Mucosa of rectum (tissue), 2 donors: ENCODE data around the gene ZBTB46.
A peak's percentile ranks its signal among the peaks of the same experiment; 100 is the strongest.

ENCODE experiments used
- H3K27ac ChIP-seq, 2 donors: one replicate each; pipeline ENCODE4 v1.7.0; 2013; ENCODE audit warnings: inconsistent platforms in 2 of 2, low read depth in 2 of 2, low read length in 2 of 2
- H3K27me3 ChIP-seq, 2 donors: one replicate each; pipeline ENCODE4 v1.7.0; 2013; ENCODE audit warnings: low read length in 2 of 2; ENCODE audit not compliant: control insufficient read depth in 2 of 2, insufficient read depth in 2 of 2
- H3K36me3 ChIP-seq, 2 donors: one replicate each; pipeline ENCODE4 v1.7.0; 2013; ENCODE audit warnings: low read length in 2 of 2; ENCODE audit not compliant: control insufficient read depth in 2 of 2, insufficient read depth in 2 of 2
- H3K4me1 ChIP-seq, 2 donors: one replicate each; pipeline ENCODE4 v1.7.0; 2013; ENCODE audit warnings: low read length in 2 of 2, mild to moderate bottlenecking in 1 of 2; ENCODE audit not compliant: control insufficient read depth in 2 of 2, insufficient read depth in 2 of 2
- H3K4me3 ChIP-seq, 2 donors: one replicate each; pipeline ENCODE4 v1.7.0; 2013; ENCODE audit warnings: low read length in 2 of 2
- H3K9ac ChIP-seq, 2 donors: one replicate each; pipeline ENCODE4 v1.7.0; 2013; ENCODE audit warnings: low read length in 2 of 2, low read depth in 1 of 2, mild to moderate bottlenecking in 1 of 2
- H3K9me3 ChIP-seq, 2 donors: one replicate each; pipeline ENCODE4 v1.7.0; 2013; ENCODE audit warnings: low read length in 2 of 2; ENCODE audit not compliant: control insufficient read depth in 2 of 2
- donor health status: healthy.
- donor health status: Normal muscosa, but diverticular disease.

ZBTB46 gene

GRCh38 chr20:63864978-63865640 is 34.0 kb upstream of the ZBTB46 start, which contains the start of gene TPD52L2:
TPD52L2 (plus strand) TSS chr20:63865270; CDS start chr20:63865366, 96 bp downstream.
- Histone ChIP-seq H3K27me3 (no peaks in the 10 kb centered on the region), H3K9me3 (no peaks in the 10 kb centered on the region), H3K27ac (peak within 1 kb of the TSS; percentile 94 to 95), H3K9ac (peak within 1 kb of the TSS; percentile 94), H3K36me3 (peaks cover 19 to 24% of the 10 kb centered on the region in 2 donors), H3K4me1 (peaks cover 16 to 17% of the 10 kb centered on the region in 2 donors), H3K4me3 (peak within 1 kb of the TSS; percentile 88 to 89)

GRCh38 chr20:63864545-63864977 is 33.5 kb upstream of the ZBTB46 start:
- H3K4me3 ChIP-seq, result peak overlapping the region; percentile 88 to 89
- H3K9ac ChIP-seq, result peak overlapping the region; percentile 94

GRCh38 chr20:63863798-63864544 is 32.9 kb upstream of the ZBTB46 start:
- Histone ChIP-seq H3K27ac (peak overlapping the region; percentile 93 to 95), H3K9ac (peak overlapping the region; percentile 94), H3K4me3 (peak overlapping the region; percentile 88 to 89), H3K36me3 (peaks cover 11 to 14% of the 10 kb centered on the region in 2 donors), H3K4me1 (peaks cover 17 to 21% of the 10 kb centered on the region in 2 donors), H3K27me3 (no peaks in the 10 kb centered on the region), H3K9me3 (no peaks in the 10 kb centered on the region)

More at GRCh38 chr20:63864545-63864977, 33.5 kb upstream of the ZBTB46 start:
- Histone ChIP-seq H3K27me3 (no peaks in the 10 kb centered on the region), H3K27ac (peak overlapping the region; percentile 93 to 95), H3K4me1 (peaks cover 16 to 17% of the 10 kb centered on the region in 2 donors), H3K9me3 (no peaks in the 10 kb centered on the region), H3K36me3 (peaks cover 16 to 20% of the 10 kb centered on the region in 2 donors)

GRCh38 chr20:63863021-63863797 is 32.1 kb upstream of the ZBTB46 start:
- H3K27me3 ChIP-seq, result peaks cover 2% of the 10 kb centered on the region in 2 donors
- H3K9me3 ChIP-seq, result no peaks in the 10 kb centered on the region
- H3K27ac ChIP-seq, result peak overlapping the region; percentile 93 to 95
- peak overlapping the region; percentile 88 to 89 for H3K4me3 ChIP-seq
- H3K9ac ChIP-seq, result peak overlapping the region; percentile 78 to 94
- peaks cover 23 to 26% of the 10 kb centered on the region in 2 donors for H3K4me1 ChIP-seq
- peaks cover 5 to 11% of the 10 kb centered on the region in 2 donors for H3K36me3 ChIP-seq

- Histone ChIP-seq H3K9ac (no peak overlapping the region), H3K27me3 (peaks cover 6 to 8% of the 10 kb centered on the region in 2 donors), H3K4me3 (no peak overlapping the region), H3K9me3 (no peaks in the 10 kb centered on the region), H3K36me3 (peaks cover 5 to 11% of the 10 kb centered on the region in 2 donors), H3K27ac (no peak overlapping the region), H3K4me1 (peaks cover 30% of the 10 kb centered on the region in 2 donors)
Measured at GRCh38 chr20:63861981-63862901, 31.2 kb upstream of the ZBTB46 start.

GRCh38 chr20:63861365-63861934 is 30.4 kb upstream of the ZBTB46 start, which contains the start of gene ABHD16B:
ABHD16B (plus strand) TSS chr20:63861498; CDS start chr20:63861541, 43 bp downstream.
- Histone ChIP-seq H3K4me1 (peaks cover 30% of the 10 kb centered on the region in 2 donors), H3K27ac (no peak within 1 kb of the TSS)

GRCh38 chr20:63860325-63861051 is 29.4 kb upstream of the ZBTB46 start:
- H3K27ac ChIP-seq, result no peak overlapping the region
- H3K9me3 ChIP-seq, result no peaks in the 10 kb centered on the region

More at GRCh38 chr20:63861365-63861934, 30.4 kb upstream of the ZBTB46 start, which contains the start of gene ABHD16B:
- no peaks in the 10 kb centered on the region for H3K9me3 ChIP-seq
- H3K27me3 ChIP-seq, result peaks cover 6 to 11% of the 10 kb centered on the region in 2 donors
- peaks cover 5 to 11% of the 10 kb centered on the region in 2 donors for H3K36me3 ChIP-seq
- H3K4me3 ChIP-seq, result no peak within 1 kb of the TSS
- H3K9ac ChIP-seq, result no peak within 1 kb of the TSS

GRCh38 chr20:63859166-63859699 is 28.2 kb upstream of the ZBTB46 start:
- no peak overlapping the region for H3K4me3 ChIP-seq
- no peak overlapping the region for H3K9ac ChIP-seq

More at GRCh38 chr20:63860325-63861051, 29.4 kb upstream of the ZBTB46 start:
- H3K36me3 ChIP-seq, result peaks cover 5 to 11% of the 10 kb centered on the region in 2 donors
- no peak overlapping the region for H3K4me3 ChIP-seq
- peaks cover 21 to 24% of the 10 kb centered on the region in 2 donors for H3K4me1 ChIP-seq
- peaks cover 10 to 20% of the 10 kb centered on the region in 2 donors for H3K27me3 ChIP-seq
- H3K9ac ChIP-seq, result no peak overlapping the region

More at GRCh38 chr20:63859166-63859699, 28.2 kb upstream of the ZBTB46 start:
- H3K36me3 ChIP-seq, result peaks cover 5 to 11% of the 10 kb centered on the region in 2 donors
- H3K27me3 ChIP-seq, result peaks cover 10 to 21% of the 10 kb centered on the region in 2 donors
- peak overlapping the region; percentile 34 to 59 for H3K27ac ChIP-seq
- H3K9me3 ChIP-seq, result no peaks in the 10 kb centered on the region
- H3K4me1 ChIP-seq, result peaks cover 23 to 30% of the 10 kb centered on the region in 2 donors
